Measurements from ENCODE around the gene IER5L.
"Not testable (repeated sequence)": the region's sequence is repeated elsewhere in the genome, so short reads cannot be mapped to it uniquely, and the experiment has no call there.

Gene IER5L

GRCh38 chr9:129191234-129191633 lies 13.2 kb upstream of the IER5L start:
- no peaks in the 10 kb centered on the region for H3K27me3 ChIP-seq (replicated peaks)
- no peak overlapping the region for H3K4me3 ChIP-seq (ENCODE audit: low read depth, low read length)
- in situ Hi-C loops (cut with HindIII; ENCODE audit: low pct_ligation_motif_present, low sequenced_read_pairs): no loop called here
- TF ChIP-seq, protein P1, sequence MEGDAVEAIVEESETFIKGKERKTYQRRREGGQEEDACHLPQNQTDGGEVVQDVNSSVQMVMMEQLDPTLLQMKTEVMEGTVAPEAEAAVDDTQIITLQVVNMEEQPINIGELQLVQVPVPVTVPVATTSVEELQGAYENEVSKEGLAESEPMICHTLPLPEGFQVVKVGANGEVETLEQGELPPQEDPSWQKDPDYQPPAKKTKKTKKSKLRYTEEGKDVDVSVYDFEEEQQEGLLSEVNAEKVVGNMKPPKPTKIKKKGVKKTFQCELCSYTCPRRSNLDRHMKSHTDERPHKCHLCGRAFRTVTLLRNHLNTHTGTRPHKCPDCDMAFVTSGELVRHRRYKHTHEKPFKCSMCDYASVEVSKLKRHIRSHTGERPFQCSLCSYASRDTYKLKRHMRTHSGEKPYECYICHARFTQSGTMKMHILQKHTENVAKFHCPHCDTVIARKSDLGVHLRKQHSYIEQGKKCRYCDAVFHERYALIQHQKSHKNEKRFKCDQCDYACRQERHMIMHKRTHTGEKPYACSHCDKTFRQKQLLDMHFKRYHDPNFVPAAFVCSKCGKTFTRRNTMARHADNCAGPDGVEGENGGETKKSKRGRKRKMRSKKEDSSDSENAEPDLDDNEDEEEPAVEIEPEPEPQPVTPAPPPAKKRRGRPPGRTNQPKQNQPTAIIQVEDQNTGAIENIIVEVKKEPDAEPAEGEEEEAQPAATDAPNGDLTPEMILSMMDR (IDR thresholded peaks at IDR 0.05; ENCODE audit: low read depth, low read length, missing control alignments): no peak
- H3K36me3 ChIP-seq (replicated peaks): no peaks in the 10 kb centered on the region
- no peak overlapping the region for H3K27ac ChIP-seq
- no peak for DNase-seq

GRCh38 chr9:129189971-129190370 lies 11.9 kb upstream of the IER5L start:
- H3K36me3 ChIP-seq (replicated peaks); H3K27me3 ChIP-seq (replicated peaks); in situ Hi-C loops (cut with HindIII; ENCODE audit: low pct_ligation_motif_present, low sequenced_read_pairs): not testable (repeated sequence)

GRCh38 chr9:129187042-129187441 lies 9.0 kb upstream of the IER5L start:
- no peaks in the 10 kb centered on the region for H3K27me3 ChIP-seq (replicated peaks)
- H3K36me3 ChIP-seq (replicated peaks): no peaks in the 10 kb centered on the region
- in situ Hi-C loops (cut with HindIII; ENCODE audit: low pct_ligation_motif_present, low sequenced_read_pairs): no loop called here
- H3K4me3 ChIP-seq (ENCODE audit: low read depth, low read length): no peak overlapping the region
- DNase-seq: no peak
- TF ChIP-seq, protein P1 (IDR thresholded peaks at IDR 0.05; ENCODE audit: low read depth, low read length, missing control alignments): no peak
- no peak overlapping the region for H3K27ac ChIP-seq

More at GRCh38 chr9:129189971-129190370, 11.9 kb upstream of the IER5L start:
- H3K27ac ChIP-seq; H3K4me3 ChIP-seq (ENCODE audit: low read depth, low read length); DNase-seq: not testable (repeated sequence)

DNA sequence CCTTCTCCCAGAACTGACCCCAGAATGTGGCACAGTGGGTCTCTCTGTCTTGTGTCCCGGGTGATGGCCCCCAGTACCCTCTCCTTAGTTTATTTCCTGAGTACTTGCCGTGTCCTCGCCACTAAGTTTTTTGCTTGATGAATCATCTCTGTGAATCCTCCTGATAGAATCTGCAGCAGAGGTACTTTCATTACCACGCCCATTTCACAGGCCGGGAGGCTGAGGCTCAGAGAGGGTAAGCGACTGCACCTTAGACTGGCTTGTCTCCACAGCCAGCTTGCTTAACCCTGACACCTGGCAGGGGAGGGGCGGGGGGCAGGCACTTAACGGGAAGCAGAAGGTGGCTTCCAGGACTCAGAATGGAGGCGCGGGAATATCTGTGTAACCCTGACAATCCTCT lies 7.9 kb upstream of the IER5L start:
- H3K27me3 ChIP-seq (replicated peaks): no peaks in the 10 kb centered on the region
- H3K4me3 ChIP-seq (ENCODE audit: low read depth, low read length): no peak overlapping the region
- no peaks in the 10 kb centered on the region for H3K36me3 ChIP-seq (replicated peaks)
- TF ChIP-seq, protein P1 (IDR thresholded peaks at IDR 0.05; ENCODE audit: low read depth, low read length, missing control alignments): no peak
- in situ Hi-C loops (cut with HindIII; ENCODE audit: low pct_ligation_motif_present, low sequenced_read_pairs): no loop called here
- DNase-seq: no peak
- H3K27ac ChIP-seq: no peak overlapping the region

GRCh38 chr9:129185402-129185801 lies 7.3 kb upstream of the IER5L start:
- TF ChIP-seq, protein P1 (IDR thresholded peaks at IDR 0.05; ENCODE audit: low read depth, low read length, missing control alignments): no peak
- Histone ChIP-seq H3K27me3 (replicated peaks) (no peaks in the 10 kb centered on the region), H3K36me3 (replicated peaks) (no peaks in the 10 kb centered on the region), H3K4me3 (ENCODE audit: low read depth, low read length) (no peak overlapping the region), H3K27ac (no peak overlapping the region)
- DNase-seq: no peak
- in situ Hi-C loops (cut with HindIII; ENCODE audit: low pct_ligation_motif_present, low sequenced_read_pairs): no loop called here

DNA sequence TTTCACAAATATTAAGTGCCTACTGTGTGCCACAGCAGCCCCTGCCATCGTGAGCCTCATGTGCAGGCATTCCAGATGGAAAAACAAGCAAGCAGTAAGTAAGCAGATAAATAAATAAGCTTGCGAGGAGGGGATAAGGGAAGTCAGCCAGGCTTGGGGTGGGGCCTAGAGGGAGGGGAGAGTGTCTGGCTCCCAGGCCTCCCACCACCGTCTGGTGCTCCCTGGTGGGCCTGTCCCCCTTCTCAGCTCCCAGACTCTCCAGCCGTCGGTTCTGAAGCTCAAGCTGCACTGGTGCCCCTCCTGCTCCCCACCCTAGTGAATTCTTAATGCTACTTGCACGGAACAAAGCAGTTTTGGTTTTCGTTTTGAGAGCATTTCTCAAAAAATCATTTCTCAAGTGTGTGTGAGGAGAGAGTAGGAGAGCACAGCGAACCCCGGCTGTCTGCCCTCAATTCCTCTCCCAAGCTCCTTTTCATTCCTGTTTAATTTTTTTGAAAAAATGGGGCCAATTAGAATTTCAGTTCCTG lies 6.6 kb upstream of the IER5L start:
- DNase-seq: no peak
- Histone ChIP-seq H3K4me3 (ENCODE audit: low read depth, low read length) (no peak overlapping the region), H3K27ac (no peak overlapping the region), H3K36me3 (replicated peaks) (no peaks in the 10 kb centered on the region), H3K27me3 (replicated peaks) (no peaks in the 10 kb centered on the region)
- TF ChIP-seq, protein P1 (IDR thresholded peaks at IDR 0.05; ENCODE audit: low read depth, low read length, missing control alignments): no peak
- in situ Hi-C loops (cut with HindIII; ENCODE audit: low pct_ligation_motif_present, low sequenced_read_pairs): no loop called here
